Putamen (tissue), 1 donor: Measurements from ENCODE around the gene NUP42.
"Not testable (repeated sequence)": the region's sequence is repeated elsewhere in the genome, so short reads cannot be mapped to it uniquely, and the experiment has no call there.

Experiments used
- DNase-seq: peaks from one replicate; pipeline ENCODE4 v3.0.0-alpha.2; 2016; ENCODE audit warnings: low spot score

NUP42 gene

GRCh38 chr7:23181684-23182553 lies at the start of gene NUP42:
NUP42 (plus strand) TSS chr7:23182048; CDS start chr7:23182086, 38 bp downstream.
- peak; percentile 94 for DNase-seq

- DNase-seq, result no peak
Observed at GRCh38 chr7:23133797-23134196, 48.1 kb upstream of the NUP42 start.

- no peak for DNase-seq
Observed at GRCh38 chr7:23135755-23136154, 46.1 kb upstream of the NUP42 start.

- DNase-seq, result no peak
Observed at GRCh38 chr7:23136216-23136615, 45.6 kb upstream of the NUP42 start.

- DNase-seq, result no peak
Observed at GRCh38 chr7:23157679-23158078, 24.2 kb upstream of the NUP42 start.

GRCh38 chr7:23158546-23158945 lies 23.3 kb upstream of the NUP42 start:
- DNase-seq, result no peak

- DNase-seq, result no peak
Observed at GRCh38 chr7:23161482-23161881, 20.4 kb upstream of the NUP42 start.

GRCh38 chr7:23164846-23165245 lies 17.0 kb upstream of the NUP42 start:
- DNase-seq, result no peak

- no peak for DNase-seq
Observed at GRCh38 chr7:23165316-23165715, 16.5 kb upstream of the NUP42 start.

GRCh38 chr7:23167691-23168090 lies 14.2 kb upstream of the NUP42 start:
- DNase-seq, result no peak

GRCh38 chr7:23168111-23168885 lies 13.6 kb upstream of the NUP42 start:
- no peak for DNase-seq

- no peak for DNase-seq
Observed at GRCh38 chr7:23175938-23176337, 5.9 kb upstream of the NUP42 start.

- DNase-seq, result no peak
Observed at GRCh38 chr7:23183279-23184012, 1.6 kb downstream of the NUP42 start.

GRCh38 chr7:23184291-23184690 lies 2.4 kb downstream of the NUP42 start:
- DNase-seq, result no peak

GRCh38 chr7:23184709-23185359 lies 3.0 kb downstream of the NUP42 start:
- DNase-seq, result peak; percentile 71

GRCh38 chr7:23185980-23186379 lies 4.1 kb downstream of the NUP42 start:
- DNase-seq, result no peak

- DNase-seq, result no peak
Observed at GRCh38 chr7:23191022-23191421, 9.2 kb downstream of the NUP42 start.

GRCh38 chr7:23193650-23194227 lies 11.9 kb downstream of the NUP42 start:
- DNase-seq, result not testable (repeated sequence)

- DNase-seq, result no peak
Observed at GRCh38 chr7:23196306-23196705, 14.5 kb downstream of the NUP42 start.

GRCh38 chr7:23197745-23198144 lies 15.9 kb downstream of the NUP42 start:
- DNase-seq, result not testable (repeated sequence)

GRCh38 chr7:23200331-23200730 lies 18.5 kb downstream of the NUP42 start:
- no peak for DNase-seq

GRCh38 chr7:23204241-23204640 lies 22.4 kb downstream of the NUP42 start:
- DNase-seq, result no peak
